Vagina (tissue), 2 donors: ENCODE measurements around the gene ACADSB.

ENCODE experiments used
- CTCF ChIP-seq, 3 experiments: fragments of 450-650 bp in 2 of 3; fragments of 200-600 bp in 1 of 3; sonication (generic) in 1 of 3; IDR thresholded peaks; one replicate each; pipeline ENCODE4 v1.5.1; 2017 to 2019; ENCODE audit warnings: antibody characterized with exemption in 3 of 3, mild to moderate bottlenecking in 2 of 3, moderate library complexity in 2 of 3
- POLR2AphosphoS5 ChIP-seq, 2 donors: sonication (generic); formaldehyde crosslinking; IDR thresholded peaks; one replicate each; pipeline ENCODE4 v1.9.0; 2017; ENCODE audit warnings: antibody characterized with exemption in 2 of 2, mild to moderate bottlenecking in 2 of 2, low read depth in 1 of 2; ENCODE audit not compliant: insufficient read depth in 1 of 2

- TF ChIP-seq CTCF (IDR thresholded peaks at IDR 0.05) = no peak
- no peak for TF ChIP-seq POLR2AphosphoS5 (IDR thresholded peaks at IDR 0.05; ENCODE audit: insufficient read depth in 1 of 2, low read depth in 1 of 2)
Observed at GRCh38 chr10:123081896-123082295, 73.1 kb downstream of the ACADSB start.
